GM10266 (cell line): ENCODE measurements around the gene IMP3.

Experiments used
- DNase-seq: peaks from one replicate; pipeline ENCODE4 v3.0.0; 2012; ENCODE audit errors: extremely low spot score
- CTCF ChIP-seq: IDR thresholded peaks from 2 replicates; pipeline ENCODE4 v1.5.1; 2012; ENCODE audit warnings: mild to moderate bottlenecking, low read depth; ENCODE audit not compliant: control insufficient read depth, insufficient read depth; ENCODE audit errors: missing control alignments

Gene IMP3

GRCh38 chr15:75653347-75653913, 13.4 kb upstream of the IMP3 start:
- TF ChIP-seq CTCF, result no peak
- DNase-seq, result no peak

- no peak for TF ChIP-seq CTCF
- DNase-seq, result no peak
These were observed 12.0 kb upstream of the IMP3 start for GRCh38 chr15:75651810-75652543.

GRCh38 chr15:75650908-75651809, 11.1 kb upstream of the IMP3 start:
- no peak for TF ChIP-seq CTCF
- DNase-seq, result no peak

- no peak for DNase-seq
- TF ChIP-seq CTCF, result no peak
These were observed 9.8 kb upstream of the IMP3 start for GRCh38 chr15:75649848-75650247.

- no peak for DNase-seq
- TF ChIP-seq CTCF, result no peak
These were observed 9.2 kb upstream of the IMP3 start for GRCh38 chr15:75649045-75649761.

- DNase-seq, result no peak
These were observed 8.4 kb upstream of the IMP3 start for GRCh38 chr15:75648156-75649000.

More at GRCh38 chr15:75648156-75649000, 8.4 kb upstream of the IMP3 start:
- TF ChIP-seq CTCF, result peak; percentile 8
